Measurements from ENCODE around the gene ZBED4.

DNA sequence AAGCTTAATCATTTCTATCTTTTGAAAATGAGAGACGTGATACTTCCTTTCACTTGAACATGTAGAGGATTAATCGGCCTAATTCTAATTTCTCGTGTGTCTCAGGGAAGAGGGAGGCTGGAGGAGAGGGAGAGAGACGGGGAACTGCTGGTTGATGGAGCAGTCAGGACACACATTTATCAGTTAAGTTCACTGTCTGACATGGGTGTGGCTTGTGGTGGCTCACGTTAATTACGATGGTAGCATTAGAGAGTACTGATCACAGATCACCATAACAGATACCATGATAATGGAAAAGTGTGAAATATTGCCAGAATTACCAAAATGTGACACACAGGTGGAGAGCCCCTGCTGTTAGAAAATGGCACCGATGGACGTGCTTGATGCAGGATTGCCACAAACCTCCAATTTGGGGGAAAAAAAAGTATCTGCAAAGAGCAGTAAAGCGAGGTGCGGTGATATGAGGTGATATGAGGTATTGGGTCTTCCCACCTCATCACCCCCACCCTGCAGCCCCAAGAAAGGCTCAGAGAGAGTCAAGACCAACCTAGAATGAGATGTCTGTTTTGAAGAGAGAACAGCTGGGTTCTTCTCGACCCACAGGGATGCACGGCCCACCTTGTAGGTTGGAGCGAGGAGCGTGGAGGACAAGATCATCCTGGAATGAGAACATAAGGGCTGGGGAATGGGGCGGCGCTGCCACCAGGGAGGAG lies 19.7 kb downstream of the ZBED4 start:
- no peak for TF ChIP-seq CTCF (IDR thresholded peaks at IDR 0.05; ENCODE audit: low read length)
- TF ChIP-seq EZH2 (optimal IDR thresholded peaks at IDR 0.05; ENCODE audit: low read depth, low read length) = no peak
